Subcutaneous adipose tissue (tissue), 4 donors: ENCODE measurements around the gene PAQR6. TPM values are rescaled to one million over a fixed set of nuclear protein-coding genes. Genes with fewer than 3 reads are reported as not detected.

Experiments used
- total RNA-seq, 4 donors: library from RNA; depleted of rRNA; stranded (reverse); fragments of >200 nt; gene quantifications; one replicate each; pipeline ENCODE4 v1.1.0, GENCODE V29; 2016
- TF ChIP-seq, protein P1 (sequence below): fragments of 450-650 bp; IDR thresholded peaks from one replicate; pipeline ENCODE4 v1.5.1; 2016; ENCODE audit warnings: low read depth, mild to moderate bottlenecking, control low read depth, antibody characterized with exemption, moderate library complexity

PAQR6 gene
- total RNA-seq, 4 donors from 2014 or later, result 0.66 to 1.5 (median 1.0) TPM; not detected in 1

GRCh38 chr1:156230473-156230837, 17.4 kb downstream of the PAQR6 start:
- TF ChIP-seq, protein P1, sequence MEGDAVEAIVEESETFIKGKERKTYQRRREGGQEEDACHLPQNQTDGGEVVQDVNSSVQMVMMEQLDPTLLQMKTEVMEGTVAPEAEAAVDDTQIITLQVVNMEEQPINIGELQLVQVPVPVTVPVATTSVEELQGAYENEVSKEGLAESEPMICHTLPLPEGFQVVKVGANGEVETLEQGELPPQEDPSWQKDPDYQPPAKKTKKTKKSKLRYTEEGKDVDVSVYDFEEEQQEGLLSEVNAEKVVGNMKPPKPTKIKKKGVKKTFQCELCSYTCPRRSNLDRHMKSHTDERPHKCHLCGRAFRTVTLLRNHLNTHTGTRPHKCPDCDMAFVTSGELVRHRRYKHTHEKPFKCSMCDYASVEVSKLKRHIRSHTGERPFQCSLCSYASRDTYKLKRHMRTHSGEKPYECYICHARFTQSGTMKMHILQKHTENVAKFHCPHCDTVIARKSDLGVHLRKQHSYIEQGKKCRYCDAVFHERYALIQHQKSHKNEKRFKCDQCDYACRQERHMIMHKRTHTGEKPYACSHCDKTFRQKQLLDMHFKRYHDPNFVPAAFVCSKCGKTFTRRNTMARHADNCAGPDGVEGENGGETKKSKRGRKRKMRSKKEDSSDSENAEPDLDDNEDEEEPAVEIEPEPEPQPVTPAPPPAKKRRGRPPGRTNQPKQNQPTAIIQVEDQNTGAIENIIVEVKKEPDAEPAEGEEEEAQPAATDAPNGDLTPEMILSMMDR, result no peak

DNA sequence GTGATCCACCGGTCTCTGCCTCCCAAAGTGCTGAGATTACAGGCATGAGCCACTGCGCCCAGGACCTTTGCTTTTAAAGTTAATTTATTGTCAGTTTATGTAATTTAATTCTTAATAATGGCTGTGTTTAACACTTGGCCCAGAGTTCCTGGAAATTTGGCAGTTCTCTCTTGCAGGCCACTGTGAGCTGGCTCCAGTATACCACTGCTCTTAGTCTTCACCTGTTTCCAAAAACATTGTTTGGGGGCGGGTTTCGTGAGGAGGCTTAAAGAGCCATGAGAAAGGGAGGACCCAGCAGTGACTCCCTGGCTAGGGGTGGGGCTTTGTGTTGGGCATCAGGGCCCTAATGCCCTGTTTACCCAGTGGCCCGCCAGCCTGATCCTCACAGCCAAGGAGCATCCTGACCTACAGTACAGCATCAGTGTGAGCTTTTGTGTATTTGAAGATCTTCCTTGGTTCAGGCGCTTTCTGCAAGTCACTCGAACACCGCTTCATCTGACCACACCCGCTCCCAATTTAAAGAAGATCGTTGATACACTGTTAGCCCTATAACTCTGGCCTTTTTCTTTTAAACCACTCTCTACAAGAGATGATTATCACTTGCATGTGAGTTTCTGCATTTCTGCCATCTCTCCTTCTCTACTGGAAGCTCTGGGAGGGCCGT, 17.9 kb downstream of the PAQR6 start:
- TF ChIP-seq, protein P1, result no peak

DNA sequence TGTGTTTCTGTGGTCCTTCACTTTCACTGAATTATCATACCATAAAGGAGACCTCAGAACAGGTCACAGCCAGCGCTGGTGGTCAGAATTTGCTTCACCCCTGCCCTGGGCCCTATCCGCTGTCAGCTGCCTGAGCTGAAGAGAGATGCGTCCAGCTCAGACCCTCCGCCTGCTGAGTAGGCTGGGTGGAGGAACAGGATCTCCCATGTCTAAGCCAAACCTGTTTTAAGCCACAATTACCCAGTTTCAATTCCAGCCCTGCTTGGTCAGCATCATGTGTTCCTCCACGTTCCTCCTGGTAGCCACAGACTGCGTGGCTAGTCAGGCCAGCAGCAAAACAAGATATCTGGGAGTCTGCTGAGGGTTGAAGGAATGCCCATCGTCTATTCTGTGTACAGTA, 19.4 kb downstream of the PAQR6 start:
- TF ChIP-seq, protein P1, result no peak

DNA sequence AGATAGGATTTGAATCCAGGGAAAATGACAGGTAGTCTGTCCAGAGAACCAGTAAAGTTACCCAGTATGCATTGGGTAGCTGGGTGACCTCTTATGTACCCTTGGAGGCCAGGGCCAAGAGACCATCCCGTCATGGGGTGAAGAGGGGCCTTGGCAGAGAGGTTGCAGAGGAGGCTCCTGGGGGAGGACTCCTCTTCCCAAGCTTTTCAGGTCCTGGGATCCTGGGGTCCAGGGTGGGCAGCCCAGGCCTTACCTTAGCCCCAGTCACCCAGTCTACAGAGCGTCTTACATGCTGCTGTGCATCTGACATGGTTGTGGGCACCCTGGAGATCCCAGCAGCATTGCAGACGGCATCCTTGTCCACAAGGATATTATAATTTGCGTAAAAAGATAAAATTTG, 21.1 kb downstream of the PAQR6 start:
- TF ChIP-seq, protein P1, result no peak

DNA sequence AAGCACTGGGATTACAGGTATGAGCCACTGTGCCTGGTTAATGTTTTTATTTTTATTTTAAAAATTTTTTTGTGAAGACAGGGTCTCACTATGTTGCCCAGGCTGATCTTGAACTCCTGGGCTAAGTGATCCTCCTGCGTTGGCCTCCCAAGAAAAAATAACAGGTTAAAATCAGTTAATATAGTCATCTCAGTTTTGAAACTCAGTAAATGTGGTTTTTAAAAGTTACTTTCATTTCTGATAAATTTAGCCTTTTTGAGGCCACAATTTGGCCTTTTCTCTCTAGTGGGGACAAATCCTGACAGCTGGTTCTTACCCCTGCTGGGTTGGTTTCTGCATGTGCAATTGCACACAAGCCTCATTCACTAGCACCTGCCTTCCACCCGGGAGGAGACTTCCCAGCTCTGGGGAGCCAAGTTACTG, 21.7 kb downstream of the PAQR6 start:
- TF ChIP-seq, protein P1, result no peak

- TF ChIP-seq, protein P1, result no peak
Observed at GRCh38 chr1:156225677-156226014, 22.2 kb downstream of the PAQR6 start.

DNA sequence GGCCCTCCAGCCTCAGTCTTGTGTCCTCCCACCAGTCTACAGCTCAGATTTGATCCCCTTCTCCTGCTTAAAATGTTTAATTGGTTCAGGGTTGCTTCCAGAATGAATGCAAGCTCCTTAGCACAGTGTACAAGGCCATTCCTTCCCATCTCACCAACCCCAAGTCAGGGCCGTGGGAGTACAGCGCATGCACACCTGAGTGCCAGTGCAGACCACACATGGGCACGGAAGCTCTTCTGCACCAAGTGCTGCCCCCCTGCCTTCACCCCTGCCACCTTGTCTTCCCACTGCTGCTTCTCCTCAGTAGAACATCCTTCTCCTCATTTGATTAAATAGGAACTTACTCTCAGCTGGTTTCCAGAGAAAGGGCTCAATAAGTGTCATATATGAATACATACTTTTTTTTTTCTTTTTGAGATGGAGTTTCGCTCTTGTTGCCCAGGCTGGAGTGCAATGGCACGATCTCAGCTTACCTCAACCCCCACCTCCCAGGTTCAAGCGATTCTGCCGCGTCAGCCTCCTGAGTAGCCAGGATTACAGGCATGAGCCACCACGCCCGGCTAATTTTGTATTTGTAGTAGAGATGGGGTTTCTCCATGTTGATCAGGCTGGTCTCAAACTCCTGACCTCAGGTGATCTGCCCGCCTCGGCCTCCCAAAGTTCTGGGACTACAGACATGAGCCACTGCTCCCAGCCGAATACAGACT, 25.7 kb downstream of the PAQR6 start:
- TF ChIP-seq, protein P1, result no peak
